Measurements from ENCODE around the gene TBX3.
"Not testable (repeated sequence)": the region's sequence is repeated elsewhere in the genome, so short reads cannot be mapped to it uniquely, and the experiment has no call there.

Gene TBX3

DNA sequence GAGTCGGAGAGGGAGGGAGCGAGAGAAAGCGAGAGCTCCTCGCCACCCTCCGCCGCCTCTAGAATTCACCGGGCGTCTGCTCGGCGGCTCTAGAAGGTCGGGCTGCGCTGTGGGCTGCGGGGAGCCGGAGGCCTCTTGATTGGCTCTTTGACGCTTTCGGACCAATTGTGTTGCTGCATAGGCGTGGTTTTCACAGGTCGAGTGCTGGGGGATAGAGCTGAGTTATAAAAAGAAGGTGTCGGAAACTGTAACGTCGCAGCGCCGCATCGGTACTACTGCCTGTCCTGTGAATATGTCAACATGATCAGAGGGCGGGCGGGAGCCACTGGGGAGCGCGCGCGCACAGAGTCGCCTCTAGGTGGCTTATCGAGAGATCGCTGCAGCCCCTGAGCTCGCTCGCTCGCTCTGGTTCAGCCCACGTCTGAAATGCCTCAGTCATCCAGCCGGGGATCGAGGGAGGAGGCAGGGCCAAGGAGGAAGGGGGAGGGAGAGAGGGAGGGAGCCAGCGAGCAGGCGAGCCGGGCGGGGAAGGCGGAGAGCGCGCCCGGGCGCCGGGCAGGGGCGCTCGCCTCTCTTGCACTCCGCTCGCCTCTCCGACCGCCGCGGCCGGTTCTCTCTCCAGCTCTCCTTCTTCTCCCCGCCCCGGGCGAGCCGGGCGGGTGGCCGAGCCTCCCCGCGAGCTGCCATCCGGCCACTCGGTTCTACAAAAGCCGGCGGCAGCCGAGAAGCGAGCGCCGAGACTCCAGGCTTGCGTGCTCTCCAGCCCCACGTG, at the start of gene TBX3:
Gene TBX3 (minus strand): TSS at position 78 of the 772 bp plus-strand sequence. CDS start 975 bp downstream, outside the sequence.
- DNase-seq = peak; percentile 39

- DNase-seq = no peak
Measured at GRCh38 chr12:114732426-114733030, 48.6 kb upstream of the TBX3 start.

- DNase-seq = no peak
Measured at GRCh38 chr12:114729731-114730130, 45.8 kb upstream of the TBX3 start.

DNA sequence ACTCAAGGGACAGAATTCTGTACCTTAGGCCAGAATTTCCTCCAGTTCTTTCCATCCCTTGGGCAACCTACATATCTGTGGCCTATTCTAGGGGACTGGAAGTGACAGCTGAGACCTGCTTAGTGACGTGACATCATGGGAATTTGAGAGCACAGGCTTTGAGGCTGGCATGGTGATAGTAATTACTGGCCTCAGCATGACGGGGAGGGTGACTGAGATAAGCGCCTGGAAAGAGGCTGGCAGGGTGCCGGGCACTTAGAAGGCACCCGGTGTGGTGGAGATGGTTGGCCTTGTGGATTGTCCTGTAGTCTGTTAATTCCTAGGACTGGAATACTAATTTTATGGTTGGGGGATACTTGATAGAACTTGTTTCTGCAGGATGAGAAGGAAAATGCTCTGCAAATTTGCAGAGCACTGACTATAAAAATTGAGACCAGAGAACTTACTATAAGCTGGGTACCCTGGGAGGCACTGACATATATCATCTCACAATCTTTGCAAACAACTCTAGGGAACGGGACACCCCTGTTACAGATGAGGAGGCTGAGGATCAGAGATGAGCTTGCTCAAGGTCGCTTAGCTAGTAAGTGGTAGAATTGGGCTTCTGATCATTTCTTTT, 42.2 kb upstream of the TBX3 start:
- DNase-seq = no peak

DNA sequence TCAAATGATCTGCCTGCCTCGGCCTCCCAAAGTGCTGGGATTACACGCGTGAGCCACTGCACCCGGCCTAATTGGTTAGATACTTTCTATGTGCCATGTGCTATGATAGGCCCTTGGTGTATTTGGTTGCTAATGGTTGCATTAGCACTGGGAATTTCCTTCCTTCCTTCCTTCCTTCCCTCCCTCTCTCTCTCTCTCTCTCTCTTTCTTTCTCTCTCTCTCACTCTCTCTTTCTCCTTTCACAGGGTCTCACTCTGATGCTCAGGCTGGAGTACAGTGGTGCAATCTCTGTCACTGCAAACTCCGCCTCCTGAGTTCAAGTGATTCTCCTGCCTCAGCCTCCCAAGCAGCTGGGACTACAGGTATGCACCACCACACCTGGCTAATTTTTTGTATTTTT, 38.2 kb upstream of the TBX3 start:
- not testable (repeated sequence) for DNase-seq

GRCh38 chr12:114721266-114721665, 37.3 kb upstream of the TBX3 start:
- no peak for DNase-seq

GRCh38 chr12:114713466-114714215, 29.7 kb upstream of the TBX3 start:
- no peak for DNase-seq

GRCh38 chr12:114711689-114712152, 27.7 kb upstream of the TBX3 start:
- DNase-seq = no peak

DNA sequence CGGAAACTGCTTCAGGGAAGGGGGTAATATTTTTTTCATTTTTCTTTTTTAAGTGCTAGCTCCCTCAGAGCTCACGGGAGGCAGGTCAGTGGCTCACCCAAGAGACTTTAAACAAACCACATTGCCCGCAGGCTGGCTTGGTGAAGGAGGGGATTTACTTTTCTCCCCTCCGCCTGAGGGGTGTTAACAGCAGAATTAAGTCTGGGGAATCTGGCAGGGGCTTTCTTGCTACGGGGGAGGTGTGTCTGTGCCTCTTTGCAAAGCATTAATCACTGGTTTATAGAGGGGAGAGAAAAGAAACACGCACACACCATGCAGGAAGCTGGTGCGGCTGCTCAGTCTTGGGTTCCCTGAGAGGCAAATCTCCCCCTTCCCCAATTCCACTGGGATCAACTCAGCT, 26.2 kb upstream of the TBX3 start:
- DNase-seq = no peak

DNA sequence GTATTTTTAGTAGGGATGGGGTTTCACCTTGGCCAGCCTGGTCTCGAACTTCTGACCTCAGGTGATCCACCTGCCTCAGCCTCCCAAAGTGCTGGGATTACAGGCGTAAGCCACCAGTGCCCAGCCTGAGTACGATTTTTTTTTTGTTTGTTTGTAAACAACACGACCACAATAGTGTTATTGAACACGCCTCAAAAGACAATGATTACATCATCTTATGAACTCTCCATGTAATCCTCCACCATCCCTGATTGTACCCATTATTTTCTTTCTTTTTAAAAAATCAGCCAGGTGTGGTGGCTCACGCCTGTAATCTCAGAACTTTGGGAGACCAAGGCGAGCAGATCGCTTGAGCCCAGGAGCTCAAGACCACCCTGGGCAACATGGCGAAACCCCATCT, 25.1 kb upstream of the TBX3 start:
- no peak for DNase-seq

GRCh38 chr12:114708598-114708997, 24.6 kb upstream of the TBX3 start:
- DNase-seq = not testable (repeated sequence)

DNA sequence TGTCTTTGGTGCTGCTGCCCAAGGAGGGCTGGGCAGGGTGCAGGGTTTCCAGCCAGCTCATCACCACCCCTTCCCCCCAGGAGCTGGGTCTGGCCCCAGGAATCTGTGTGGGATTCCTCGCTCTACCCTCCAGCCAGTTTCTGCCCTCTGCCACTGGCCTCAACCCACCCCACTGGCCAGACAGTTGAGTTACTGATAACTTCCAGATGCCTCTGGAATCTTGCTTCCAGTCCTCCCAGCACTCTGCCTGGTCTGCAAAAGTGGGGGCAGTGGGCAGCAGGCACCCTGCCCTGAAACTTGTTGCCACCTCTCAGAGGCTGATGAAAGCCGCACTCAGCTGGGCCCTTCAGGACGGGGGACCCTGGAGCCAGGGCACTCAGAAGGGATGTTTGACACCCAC, 20.1 kb upstream of the TBX3 start:
- DNase-seq = no peak

DNA sequence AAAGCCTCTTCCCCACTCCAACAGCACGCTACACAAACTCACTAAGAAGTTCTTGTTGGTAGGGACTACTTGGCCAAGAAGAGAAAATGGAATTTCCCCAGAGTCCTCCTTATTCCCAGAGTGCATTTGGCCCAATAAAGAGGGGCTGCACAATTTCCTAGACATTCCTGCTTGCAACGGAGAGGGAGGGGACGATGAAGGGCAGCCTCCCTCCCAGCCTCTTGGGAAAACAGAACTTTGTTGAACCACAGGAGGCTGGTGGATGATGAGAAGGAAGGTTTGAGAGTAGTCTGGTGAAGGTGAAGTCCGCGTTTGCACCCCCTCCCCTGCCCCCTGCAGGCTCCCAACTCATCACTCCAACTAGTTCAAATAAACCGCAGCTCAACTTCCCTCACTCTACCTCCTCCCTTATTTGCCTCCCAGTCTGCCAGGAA, 19.1 kb upstream of the TBX3 start:
- no peak for DNase-seq

- no peak for DNase-seq
Measured at GRCh38 chr12:114702462-114702861, 18.5 kb upstream of the TBX3 start.

GRCh38 chr12:114701553-114701952, 17.6 kb upstream of the TBX3 start:
- DNase-seq = no peak

DNA sequence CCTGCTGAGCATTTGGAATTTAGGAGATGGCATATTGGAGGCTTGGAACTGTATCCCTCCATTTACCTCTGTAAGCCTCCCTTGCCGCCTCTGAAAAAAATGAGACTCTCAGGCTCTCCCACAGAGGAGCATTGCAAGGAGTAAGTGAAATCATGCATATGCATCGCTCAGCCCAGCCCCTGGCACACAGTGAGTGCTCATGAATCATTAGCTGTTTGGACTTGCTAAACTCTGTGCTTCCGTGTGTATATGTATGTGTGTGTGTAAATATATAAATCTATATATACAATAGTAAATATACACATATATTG, 17.1 kb upstream of the TBX3 start:
- no peak for DNase-seq

- no peak for DNase-seq
Measured at GRCh38 chr12:114700392-114701103, 16.6 kb upstream of the TBX3 start.

DNA sequence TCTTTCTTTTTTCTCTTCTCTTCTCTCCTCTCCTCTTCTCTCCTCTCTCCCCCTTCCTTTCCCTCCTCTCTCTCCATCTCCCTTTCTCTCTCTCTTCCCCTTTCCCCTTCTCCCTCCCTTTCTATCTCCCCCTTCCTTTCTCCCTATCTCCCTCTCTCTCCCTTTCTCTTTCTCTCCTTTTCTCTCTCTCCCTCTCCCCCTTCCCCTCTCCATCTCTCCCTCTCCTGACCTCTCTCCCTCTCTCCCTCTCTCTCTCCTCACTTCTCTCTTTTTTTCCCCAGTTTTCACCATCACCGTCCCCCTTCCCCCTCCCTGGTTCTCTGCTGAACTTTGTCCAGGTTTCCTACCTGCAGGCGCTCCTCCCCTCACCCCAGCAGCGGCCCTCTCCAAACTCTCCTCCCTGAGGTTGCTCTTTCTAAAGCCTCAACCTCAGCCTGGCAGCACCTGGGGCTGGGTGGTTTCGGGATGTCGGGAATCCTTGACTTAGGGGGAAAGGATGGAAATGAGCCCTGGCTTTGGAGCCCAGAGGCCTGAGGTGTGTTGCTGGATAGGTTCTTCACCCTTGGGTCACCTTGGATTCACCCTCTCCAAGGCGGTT, 14.7 kb upstream of the TBX3 start:
- DNase-seq = no peak

- DNase-seq = no peak
Measured at GRCh38 chr12:114697741-114698565, 14.0 kb upstream of the TBX3 start.

DNA sequence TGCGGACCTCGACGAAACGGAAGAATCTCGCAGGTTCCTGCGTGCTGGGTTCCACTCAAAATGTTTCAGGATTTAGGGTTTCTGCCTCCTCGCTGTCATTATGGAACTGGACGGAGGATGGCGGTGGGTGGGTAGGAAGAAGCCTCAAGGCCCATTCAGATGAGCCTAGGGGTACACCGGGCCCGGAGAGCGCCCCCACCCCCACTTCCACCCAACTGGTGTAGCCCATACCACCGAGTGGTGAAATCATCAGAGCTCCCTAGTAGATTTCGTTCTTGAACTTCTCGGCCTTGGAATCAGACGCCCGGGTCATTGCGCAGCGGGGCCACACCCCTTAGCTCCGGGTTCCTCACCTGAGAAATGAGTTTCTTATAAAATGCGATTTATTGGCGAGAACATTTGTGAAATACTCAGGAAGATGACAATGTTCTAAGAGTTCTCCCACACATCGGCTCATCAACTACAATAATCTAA, 13.3 kb upstream of the TBX3 start:
- no peak for DNase-seq

Data from NCI-H524 treated with DMSO at 0.1 percent for 48 hours (cell line).